Cardiac muscle cell (in vitro differentiated cells and primary cell): ENCODE results near the gene AHSG. TPM values are rescaled to one million over a fixed set of nuclear protein-coding genes. Genes with fewer than 3 reads are reported as not detected.

Experiments used
- DNase-seq, 2 donors: peaks; one replicate each; pipeline versions ENCODE4 v3.0.0 to v3.0.0-alpha.2; 2010 to 2017; ENCODE audit warnings: low read depth in 1 of 2, low spot score in 1 of 2
- H3K27ac ChIP-seq: fragments of 200-600 bp; sonication (generic); 2 replicates; pipeline ENCODE4 v1.5.1; 2016
- H3K27me3 ChIP-seq: fragments of 200-600 bp; sonication (generic); 2 replicates; pipeline ENCODE4 v1.6.0; 2016; ENCODE audit warnings: control low read depth
- H3K36me3 ChIP-seq: fragments of 200-600 bp; sonication (generic); 2 replicates; pipeline ENCODE4 v1.5.1; 2016; ENCODE audit warnings: control low read depth
- H3K4me1 ChIP-seq: fragments of 200-600 bp; sonication (generic); 2 replicates; pipeline ENCODE4 v1.8.1; 2017; ENCODE audit warnings: low read depth, mild to moderate bottlenecking, mixed run types
- H3K4me3 ChIP-seq: fragments of 200-600 bp; sonication (generic); 2 replicates; pipeline ENCODE4 v1.5.1; 2016; ENCODE audit warnings: mild to moderate bottlenecking
- H3K9me3 ChIP-seq: fragments of 200-600 bp; sonication (generic); 2 replicates; pipeline ENCODE4 v1.5.1; 2017; ENCODE audit warnings: low read depth, mild to moderate bottlenecking, control low read depth
- CTCF ChIP-seq: IDR thresholded peaks from 2 replicates; pipeline ENCODE4 v1.5.1; 2012; ENCODE audit warnings: low read depth, mild to moderate bottlenecking, low read length
- polyA plus RNA-seq: library from polyadenylated mRNA; unstranded; fragments of >200 nt; fragmentation: Nextera tagmentation; extraction: Ambion mirVana; gene quantifications from 2 replicates; pipeline ENCODE4 v1.2.1, GENCODE V29; 2016
- total RNA-seq: library from RNA; depleted of rRNA; stranded (reverse); fragments of >200 nt; gene quantifications from 2 replicates; pipeline ENCODE4 v1.2.3, GENCODE V29; 2016

Gene AHSG
- total and polyA plus RNA-seq, 2 experiments from 2014 or later = 0.59 TPM; not detected in 1

- no peak for DNase-seq
- TF ChIP-seq CTCF = no peak
- H3K9me3 ChIP-seq = no peaks in the 10 kb centered on the region
- no peak overlapping the region for H3K27ac ChIP-seq
- no peaks in the 10 kb centered on the region for H3K36me3 ChIP-seq
- no peaks in the 10 kb centered on the region for H3K27me3 ChIP-seq
- H3K4me3 ChIP-seq = no peak overlapping the region
- no peaks in the 10 kb centered on the region for H3K4me1 ChIP-seq
These were observed 27.6 kb downstream of the AHSG start for GRCh38 chr3:186640473-186640818.

GRCh38 chr3:186640929-186641328 lies 28.1 kb downstream of the AHSG start:
- Histone ChIP-seq H3K27ac (no peak overlapping the region), H3K4me3 (no peak overlapping the region), H3K36me3 (no peaks in the 10 kb centered on the region), H3K27me3 (no peaks in the 10 kb centered on the region), H3K4me1 (no peaks in the 10 kb centered on the region), H3K9me3 (no peaks in the 10 kb centered on the region)
- no peak for TF ChIP-seq CTCF
- DNase-seq = no peak

DNA sequence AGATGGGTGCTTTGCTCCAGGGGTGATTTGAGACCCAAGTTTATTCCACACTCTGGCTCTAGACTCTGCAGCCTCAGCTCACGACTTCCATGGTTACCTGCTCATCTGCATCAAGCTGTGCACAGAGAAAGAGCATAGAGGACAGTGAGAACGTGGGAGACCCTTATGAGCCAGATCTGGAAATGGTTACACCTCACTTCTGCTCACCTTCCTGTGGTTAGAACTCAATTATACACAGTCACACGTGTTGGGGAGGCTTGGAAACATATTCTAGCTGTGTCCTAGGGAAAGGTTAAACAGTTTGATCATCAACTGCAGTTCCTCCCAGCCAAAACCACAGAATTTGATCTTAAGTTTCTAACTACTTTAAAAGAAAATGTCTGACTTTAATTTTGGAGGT lies 29.2 kb downstream of the AHSG start:
- Histone ChIP-seq H3K9me3 (no peaks in the 10 kb centered on the region), H3K4me1 (no peaks in the 10 kb centered on the region), H3K27me3 (no peaks in the 10 kb centered on the region), H3K36me3 (no peaks in the 10 kb centered on the region), H3K27ac (no peak overlapping the region), H3K4me3 (no peak overlapping the region)
- DNase-seq = no peak
- TF ChIP-seq CTCF = no peak

DNA sequence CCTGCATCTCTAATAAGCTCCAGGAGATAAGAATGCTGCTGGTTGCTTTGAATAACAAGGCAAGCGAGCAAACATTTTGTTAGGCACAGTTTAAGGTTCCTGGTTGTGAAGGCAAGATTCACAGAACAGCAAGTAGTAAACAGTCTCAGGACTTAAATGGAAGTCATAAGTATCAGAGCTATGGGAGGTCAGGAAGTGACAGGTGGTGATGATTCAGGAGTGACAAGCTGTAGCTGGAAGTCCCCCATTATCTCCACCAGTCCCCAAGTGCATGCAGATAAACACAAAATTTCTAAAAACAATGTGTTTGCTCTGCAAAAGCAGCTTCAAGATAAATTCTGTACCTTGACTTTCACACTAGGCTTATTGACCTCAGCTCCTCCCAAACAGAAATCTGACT lies 30.6 kb downstream of the AHSG start:
- Histone ChIP-seq H3K4me1 (no peaks in the 10 kb centered on the region), H3K4me3 (no peak overlapping the region), H3K27me3 (no peaks in the 10 kb centered on the region), H3K36me3 (no peaks in the 10 kb centered on the region), H3K27ac (no peak overlapping the region), H3K9me3 (no peaks in the 10 kb centered on the region)
- TF ChIP-seq CTCF = no peak
- no peak for DNase-seq

GRCh38 chr3:186644683-186645082 lies 31.8 kb downstream of the AHSG start:
- no peak for DNase-seq
- Histone ChIP-seq H3K27ac (no peak overlapping the region), H3K4me1 (no peaks in the 10 kb centered on the region), H3K36me3 (no peaks in the 10 kb centered on the region), H3K27me3 (no peaks in the 10 kb centered on the region), H3K9me3 (no peaks in the 10 kb centered on the region), H3K4me3 (no peak overlapping the region)
- no peak for TF ChIP-seq CTCF

DNA sequence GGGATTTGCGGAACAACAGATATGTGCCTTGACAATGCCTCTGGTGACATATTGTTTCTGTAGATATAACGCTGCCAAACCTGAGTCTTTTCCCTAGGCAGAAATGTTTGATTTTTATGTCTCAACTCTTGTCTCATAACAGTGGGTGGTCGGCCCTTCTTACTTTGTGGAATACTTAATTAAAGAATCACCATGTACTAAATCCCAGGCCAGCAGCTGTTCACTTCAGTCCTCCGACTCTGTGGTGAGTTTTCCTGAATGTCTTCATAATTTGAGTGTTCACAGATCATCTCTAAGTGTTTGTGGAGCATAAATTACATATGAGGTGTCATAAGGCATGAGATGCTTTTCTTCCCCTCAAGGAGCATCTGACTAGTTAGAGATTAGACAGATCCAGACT lies 33.2 kb downstream of the AHSG start:
- Histone ChIP-seq H3K27me3 (no peaks in the 10 kb centered on the region), H3K4me3 (no peak overlapping the region), H3K36me3 (no peaks in the 10 kb centered on the region), H3K27ac (no peak overlapping the region), H3K4me1 (no peaks in the 10 kb centered on the region), H3K9me3 (no peaks in the 10 kb centered on the region)
- no peak for TF ChIP-seq CTCF
- no peak for DNase-seq
